ENCODE measurements around the gene DHRSX. TPM values are rescaled to one million over a fixed set of nuclear protein-coding genes. Genes with fewer than 3 reads are reported as not detected.

DHRSX gene
- total RNA-seq (10 to 100 TPM; 25.3 to 26.6 TPM), polyA plus RNA-seq (21.5 TPM)

GRCh38 chrX:2500803-2501558 is at the start of gene DHRSX, which contains the start of gene ZBED1:
Gene DHRSX, minus strand, starts transcription at chrX:2500976. Its CDS starts 51 bp downstream, at chrX:2500925.
Gene ZBED1, minus strand, starts transcription at chrX:2500976. Its CDS starts 10,257 bp downstream, at chrX:2490719.
- H3K4me3 Mint-ChIP-seq = peak within 1 kb of the TSS; percentile 83 to 90 (median 87)
- H3K27ac Mint-ChIP-seq = peak within 1 kb of the TSS; percentile 26 to 95 (median 89)
- peaks cover 28 to 38% (median 29%) of the 10 kb centered on the region in 3 donors for H3K4me1 Mint-ChIP-seq
- no peaks in the 10 kb centered on the region for H3K36me3 ChIP-seq (ENCODE audit: insufficient read depth, low read length)
- no peaks in the 10 kb centered on the region for H3K9me3 ChIP-seq (ENCODE audit: low read length)
- H3K4me1 ChIP-seq (ENCODE audit: insufficient read depth, low read length) = peaks cover 16% of the 10 kb centered on the region
- peak within 1 kb of the TSS; percentile 49 for H3K27ac ChIP-seq (ENCODE audit: low read depth, low read length)
- H3K36me3 Mint-ChIP-seq = peaks cover 0 to 14% (median 0%) of the 10 kb centered on the region in 3 donors
- H3K9me3 Mint-ChIP-seq = no peaks in the 10 kb centered on the region
- peak within 1 kb of the TSS; percentile 64 for H3K4me3 ChIP-seq (ENCODE audit: low read length)
- H3K27me3 Mint-ChIP-seq = no peaks in the 10 kb centered on the region
- no peaks in the 10 kb centered on the region for H3K27me3 ChIP-seq (ENCODE audit: insufficient read depth, low read length, poor library complexity, severe bottlenecking)
- DNase-seq = peak; percentile 31 to 62 (median 40)
- ChIA-PET POLR2A (no interaction called here), CTCF (no interaction called here)

GRCh38 chrX:2549876-2550275 is 49.1 kb upstream of the DHRSX start:
- Histone ChIP-seq H3K36me3 (ENCODE audit: insufficient read depth, low read length) (no peaks in the 10 kb centered on the region), H3K9me3 (ENCODE audit: low read length) (no peaks in the 10 kb centered on the region), H3K4me3 (ENCODE audit: low read length) (no peak overlapping the region), H3K4me1 (ENCODE audit: insufficient read depth, low read length) (no peaks in the 10 kb centered on the region), H3K27me3 (ENCODE audit: insufficient read depth, low read length, poor library complexity, severe bottlenecking) (no peaks in the 10 kb centered on the region), H3K27ac (ENCODE audit: low read depth, low read length) (no peak overlapping the region)
- Mint-ChIP-seq H3K27ac (no peak overlapping the region), H3K36me3 (peaks cover 0 to 10% (median 0%) of the 10 kb centered on the region in 3 donors), H3K4me3 (no peak overlapping the region), H3K4me1 (no peaks in the 10 kb centered on the region), H3K9me3 (peaks cover 0 to 4% (median 3%) of the 10 kb centered on the region in 5 donors), H3K27me3 (peaks cover 11 to 35% of the 10 kb centered on the region in 2 donors)
- no peak for DNase-seq
- POLR2A ChIA-PET = no interaction called here
- CTCF ChIA-PET = no interaction called here

GRCh38 chrX:2548711-2549423 is 48.1 kb upstream of the DHRSX start:
- peaks cover 8 to 38% of the 10 kb centered on the region in 2 donors for H3K27me3 Mint-ChIP-seq
- Histone ChIP-seq H3K27me3 (ENCODE audit: insufficient read depth, low read length, poor library complexity, severe bottlenecking) (no peaks in the 10 kb centered on the region), H3K4me3 (ENCODE audit: low read length) (no peak overlapping the region), H3K36me3 (ENCODE audit: insufficient read depth, low read length) (no peaks in the 10 kb centered on the region), H3K9me3 (ENCODE audit: low read length) (no peaks in the 10 kb centered on the region), H3K4me1 (ENCODE audit: insufficient read depth, low read length) (no peaks in the 10 kb centered on the region), H3K27ac (ENCODE audit: low read depth, low read length) (no peak overlapping the region)
- peaks cover 0 to 6% (median 0%) of the 10 kb centered on the region in 3 donors for H3K36me3 Mint-ChIP-seq
- H3K4me3 Mint-ChIP-seq = no peak overlapping the region
- CTCF ChIA-PET = no interaction called here
- POLR2A ChIA-PET = no interaction called here
- H3K4me1 Mint-ChIP-seq = no peaks in the 10 kb centered on the region
- peaks cover 0 to 4% (median 0%) of the 10 kb centered on the region in 5 donors for H3K9me3 Mint-ChIP-seq
- DNase-seq = no peak
- H3K27ac Mint-ChIP-seq = no peak overlapping the region

DNA sequence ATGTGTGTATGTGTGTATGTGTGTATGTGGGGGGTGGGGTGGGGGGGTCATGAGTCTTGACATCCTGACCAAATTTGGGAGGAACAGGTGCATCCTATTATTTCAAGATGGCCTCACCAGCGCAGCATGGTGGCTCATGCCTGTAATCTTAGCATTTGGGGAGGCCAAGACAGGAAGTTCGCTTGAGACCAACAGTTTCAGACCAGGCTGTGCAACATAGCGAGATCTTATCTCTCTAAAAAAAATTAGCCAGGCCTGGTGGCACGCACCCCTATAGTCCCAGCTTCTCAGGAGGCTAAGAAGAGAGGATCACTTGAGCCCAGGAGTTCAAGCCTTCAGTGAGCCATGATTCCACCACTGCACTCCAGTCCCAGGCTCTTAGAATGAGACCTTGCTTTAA is 47.0 kb upstream of the DHRSX start:
- Histone ChIP-seq H3K36me3 (ENCODE audit: insufficient read depth, low read length) (no peaks in the 10 kb centered on the region), H3K9me3 (ENCODE audit: low read length) (no peaks in the 10 kb centered on the region), H3K4me3 (ENCODE audit: low read length) (no peak overlapping the region), H3K4me1 (ENCODE audit: insufficient read depth, low read length) (no peaks in the 10 kb centered on the region), H3K27ac (ENCODE audit: low read depth, low read length) (no peak overlapping the region), H3K27me3 (ENCODE audit: insufficient read depth, low read length, poor library complexity, severe bottlenecking) (no peaks in the 10 kb centered on the region)
- Mint-ChIP-seq H3K27me3 (peaks cover 8 to 34% of the 10 kb centered on the region in 2 donors), H3K27ac (no peak overlapping the region), H3K4me3 (no peak overlapping the region), H3K4me1 (no peaks in the 10 kb centered on the region), H3K9me3 (peaks cover 0 to 4% (median 0%) of the 10 kb centered on the region in 5 donors), H3K36me3 (peaks cover 0 to 6% (median 0%) of the 10 kb centered on the region in 3 donors)
- ChIA-PET CTCF (no interaction called here), POLR2A (no interaction called here)
- DNase-seq = no peak

DNA sequence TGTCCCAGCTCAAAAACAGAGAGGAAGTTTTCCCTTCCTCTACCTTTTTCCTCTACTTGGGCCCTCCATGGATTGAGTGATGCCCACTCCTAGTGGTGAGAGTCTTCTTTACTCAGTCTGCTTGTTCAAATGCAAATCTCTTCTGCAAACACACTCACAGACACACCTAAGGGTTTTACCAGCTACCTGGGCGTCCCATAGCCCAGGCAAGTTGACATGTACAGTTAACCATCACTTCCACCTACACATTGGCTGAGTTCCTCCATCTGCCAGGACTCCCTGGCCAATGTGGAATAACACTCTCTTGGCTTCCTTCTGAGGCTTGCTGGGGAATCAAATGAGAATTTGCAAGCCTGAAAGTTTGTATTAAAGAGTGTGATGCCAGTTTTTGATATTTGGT is 45.7 kb upstream of the DHRSX start:
- peaks cover 4 to 37% of the 10 kb centered on the region in 2 donors for H3K27me3 Mint-ChIP-seq
- H3K27ac Mint-ChIP-seq = no peak overlapping the region
- Histone ChIP-seq H3K27ac (ENCODE audit: low read depth, low read length) (no peak overlapping the region), H3K36me3 (ENCODE audit: insufficient read depth, low read length) (no peaks in the 10 kb centered on the region), H3K27me3 (ENCODE audit: insufficient read depth, low read length, poor library complexity, severe bottlenecking) (no peaks in the 10 kb centered on the region), H3K9me3 (ENCODE audit: low read length) (no peaks in the 10 kb centered on the region), H3K4me1 (ENCODE audit: insufficient read depth, low read length) (no peaks in the 10 kb centered on the region), H3K4me3 (ENCODE audit: low read length) (no peak overlapping the region)
- H3K36me3 Mint-ChIP-seq = peaks cover 0 to 6% (median 0%) of the 10 kb centered on the region in 3 donors
- no peaks in the 10 kb centered on the region for H3K4me1 Mint-ChIP-seq
- H3K4me3 Mint-ChIP-seq = no peak overlapping the region
- CTCF ChIA-PET = no interaction called here
- no peak for DNase-seq
- POLR2A ChIA-PET = no interaction called here
- peaks cover 0 to 4% (median 0%) of the 10 kb centered on the region in 5 donors for H3K9me3 Mint-ChIP-seq

- H3K27me3 ChIP-seq (ENCODE audit: insufficient read depth, low read length, poor library complexity, severe bottlenecking) = no peaks in the 10 kb centered on the region
- peaks cover 4 to 33% of the 10 kb centered on the region in 2 donors for H3K27me3 Mint-ChIP-seq
- H3K4me1 ChIP-seq (ENCODE audit: insufficient read depth, low read length) = no peaks in the 10 kb centered on the region
- H3K36me3 Mint-ChIP-seq = peaks cover 0 to 6% (median 0%) of the 10 kb centered on the region in 3 donors
- H3K9me3 Mint-ChIP-seq = peaks cover 0 to 4% (median 0%) of the 10 kb centered on the region in 5 donors
- no peak overlapping the region for H3K27ac Mint-ChIP-seq
- H3K9me3 ChIP-seq (ENCODE audit: low read length) = no peaks in the 10 kb centered on the region
- POLR2A ChIA-PET = no interaction called here
- DNase-seq = no peak
- H3K36me3 ChIP-seq (ENCODE audit: insufficient read depth, low read length) = no peaks in the 10 kb centered on the region
- H3K27ac ChIP-seq (ENCODE audit: low read depth, low read length) = no peak overlapping the region
- no peak overlapping the region for H3K4me3 ChIP-seq (ENCODE audit: low read length)
- no peaks in the 10 kb centered on the region for H3K4me1 Mint-ChIP-seq
- H3K4me3 Mint-ChIP-seq = no peak overlapping the region
- CTCF ChIA-PET = no interaction called here
Measured at GRCh38 chrX:2545144-2545543, 44.4 kb upstream of the DHRSX start.

- Histone ChIP-seq H3K27ac (ENCODE audit: low read depth, low read length) (no peak overlapping the region), H3K27me3 (ENCODE audit: insufficient read depth, low read length, poor library complexity, severe bottlenecking) (no peaks in the 10 kb centered on the region), H3K36me3 (ENCODE audit: insufficient read depth, low read length) (no peaks in the 10 kb centered on the region), H3K9me3 (ENCODE audit: low read length) (no peaks in the 10 kb centered on the region), H3K4me3 (ENCODE audit: low read length) (no peak overlapping the region), H3K4me1 (ENCODE audit: insufficient read depth, low read length) (no peaks in the 10 kb centered on the region)
- H3K9me3 Mint-ChIP-seq = peaks cover 0 to 4% (median 0%) of the 10 kb centered on the region in 5 donors
- peak overlapping the region in 1 of 7 donors; percentile 23 for H3K4me3 Mint-ChIP-seq
- H3K27me3 Mint-ChIP-seq = peaks cover 4 to 25% of the 10 kb centered on the region in 2 donors
- POLR2A ChIA-PET = no interaction called here
- peaks cover 0 to 6% (median 0%) of the 10 kb centered on the region in 3 donors for H3K36me3 Mint-ChIP-seq
- no peaks in the 10 kb centered on the region for H3K4me1 Mint-ChIP-seq
- CTCF ChIA-PET = no interaction called here
- H3K27ac Mint-ChIP-seq = no peak overlapping the region
- DNase-seq = no peak
Measured at GRCh38 chrX:2542826-2543521, 42.2 kb upstream of the DHRSX start.

DNA sequence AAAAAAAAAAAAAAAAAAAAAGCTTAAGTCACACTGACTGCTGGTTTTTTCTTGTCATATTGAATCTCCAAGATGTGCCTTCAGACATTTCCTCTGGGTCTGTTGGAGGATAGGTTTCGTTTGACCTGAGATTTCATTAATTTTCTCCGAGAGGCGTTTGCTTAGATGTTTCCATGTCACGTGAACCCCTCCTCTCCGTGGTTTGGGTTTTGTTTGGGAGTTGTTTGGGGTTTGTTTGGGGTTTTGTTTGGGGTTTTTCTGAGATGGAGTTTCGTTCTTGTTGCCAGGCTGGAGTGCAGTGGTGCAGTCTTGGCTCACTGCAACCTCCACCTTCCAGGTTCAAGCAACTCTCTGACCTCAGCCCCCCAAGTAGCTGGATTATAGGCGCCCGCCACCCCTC is 40.8 kb upstream of the DHRSX start:
- H3K27me3 ChIP-seq (ENCODE audit: insufficient read depth, low read length, poor library complexity, severe bottlenecking) = no peaks in the 10 kb centered on the region
- CTCF ChIA-PET = no interaction called here
- H3K27ac ChIP-seq (ENCODE audit: low read depth, low read length) = no peak overlapping the region
- no peak overlapping the region for H3K4me3 Mint-ChIP-seq
- DNase-seq = no peak
- POLR2A ChIA-PET = no interaction called here
- peaks cover 10 to 28% of the 10 kb centered on the region in 2 donors for H3K27me3 Mint-ChIP-seq
- no peaks in the 10 kb centered on the region for H3K36me3 ChIP-seq (ENCODE audit: insufficient read depth, low read length)
- H3K4me3 ChIP-seq (ENCODE audit: low read length) = no peak overlapping the region
- no peaks in the 10 kb centered on the region for H3K9me3 ChIP-seq (ENCODE audit: low read length)
- H3K4me1 Mint-ChIP-seq = no peaks in the 10 kb centered on the region
- no peaks in the 10 kb centered on the region for H3K4me1 ChIP-seq (ENCODE audit: insufficient read depth, low read length)
- peaks cover 0 to 4% (median 0%) of the 10 kb centered on the region in 5 donors for H3K9me3 Mint-ChIP-seq
- peaks cover 0 to 6% (median 0%) of the 10 kb centered on the region in 3 donors for H3K36me3 Mint-ChIP-seq
- no peak overlapping the region for H3K27ac Mint-ChIP-seq
